ENCODE data around the gene NKX1-1.
"Not testable (repeated sequence)": the region's sequence is repeated elsewhere in the genome, so short reads cannot be mapped to it uniquely, and the experiment has no call there.

Gene NKX1-1

GRCh38 chr4:1406394-1406980 lies at the start of gene NKX1-1:
NKX1-1 (minus strand) TSS chr4:1406442; CDS start chr4:1406442, 0 bp downstream.
- DNase-seq: no peak

- no peak for DNase-seq
These were observed 47.5 kb upstream of the NKX1-1 start for GRCh38 chr4:1453731-1454130.

- DNase-seq: no peak
These were observed 46.3 kb upstream of the NKX1-1 start for GRCh38 chr4:1452431-1453051.

- DNase-seq: no peak
These were observed 45.5 kb upstream of the NKX1-1 start for GRCh38 chr4:1451752-1452122.

- no peak for DNase-seq
These were observed 45.0 kb upstream of the NKX1-1 start for GRCh38 chr4:1451106-1451751.

- no peak for DNase-seq
These were observed 43.8 kb upstream of the NKX1-1 start for GRCh38 chr4:1449833-1450741.

- no peak for DNase-seq
These were observed 43.2 kb upstream of the NKX1-1 start for GRCh38 chr4:1449475-1449832.

GRCh38 chr4:1448589-1449420 lies 42.6 kb upstream of the NKX1-1 start:
- no peak for DNase-seq

GRCh38 chr4:1447676-1448588 lies 41.7 kb upstream of the NKX1-1 start:
- no peak for DNase-seq

GRCh38 chr4:1446502-1447386 lies 40.5 kb upstream of the NKX1-1 start:
- DNase-seq: no peak

- no peak for DNase-seq
These were observed 39.6 kb upstream of the NKX1-1 start for GRCh38 chr4:1445716-1446445.

GRCh38 chr4:1443688-1444172 lies 37.5 kb upstream of the NKX1-1 start:
- DNase-seq: not testable (repeated sequence)

GRCh38 chr4:1427010-1427409 lies 20.8 kb upstream of the NKX1-1 start:
- DNase-seq: no peak

- DNase-seq: no peak
These were observed 15.4 kb upstream of the NKX1-1 start for GRCh38 chr4:1421657-1422056.

GRCh38 chr4:1419708-1420107 lies 13.5 kb upstream of the NKX1-1 start:
- no peak for DNase-seq

- no peak for DNase-seq
These were observed 12.4 kb upstream of the NKX1-1 start for GRCh38 chr4:1418494-1419285.

GRCh38 chr4:1417522-1418390 lies 11.5 kb upstream of the NKX1-1 start:
- DNase-seq: no peak

- no peak for DNase-seq
These were observed 10.7 kb upstream of the NKX1-1 start for GRCh38 chr4:1416948-1417260.
